NCI-H510A (cell line): ENCODE measurements around the gene FAM83E.
"Not testable (repeated sequence)": the region's sequence is repeated elsewhere in the genome, so short reads cannot be mapped to it uniquely, and the experiment has no call there.

Experiments
- DNase-seq: peaks from one replicate; lab custom pipeline; 2025; lab: John Stamatoyannopoulos, UW

FAM83E gene

GRCh38 chr19:48641850-48642249 lies 27.0 kb upstream of the FAM83E start:
- DNase-seq: no peak

DNA sequence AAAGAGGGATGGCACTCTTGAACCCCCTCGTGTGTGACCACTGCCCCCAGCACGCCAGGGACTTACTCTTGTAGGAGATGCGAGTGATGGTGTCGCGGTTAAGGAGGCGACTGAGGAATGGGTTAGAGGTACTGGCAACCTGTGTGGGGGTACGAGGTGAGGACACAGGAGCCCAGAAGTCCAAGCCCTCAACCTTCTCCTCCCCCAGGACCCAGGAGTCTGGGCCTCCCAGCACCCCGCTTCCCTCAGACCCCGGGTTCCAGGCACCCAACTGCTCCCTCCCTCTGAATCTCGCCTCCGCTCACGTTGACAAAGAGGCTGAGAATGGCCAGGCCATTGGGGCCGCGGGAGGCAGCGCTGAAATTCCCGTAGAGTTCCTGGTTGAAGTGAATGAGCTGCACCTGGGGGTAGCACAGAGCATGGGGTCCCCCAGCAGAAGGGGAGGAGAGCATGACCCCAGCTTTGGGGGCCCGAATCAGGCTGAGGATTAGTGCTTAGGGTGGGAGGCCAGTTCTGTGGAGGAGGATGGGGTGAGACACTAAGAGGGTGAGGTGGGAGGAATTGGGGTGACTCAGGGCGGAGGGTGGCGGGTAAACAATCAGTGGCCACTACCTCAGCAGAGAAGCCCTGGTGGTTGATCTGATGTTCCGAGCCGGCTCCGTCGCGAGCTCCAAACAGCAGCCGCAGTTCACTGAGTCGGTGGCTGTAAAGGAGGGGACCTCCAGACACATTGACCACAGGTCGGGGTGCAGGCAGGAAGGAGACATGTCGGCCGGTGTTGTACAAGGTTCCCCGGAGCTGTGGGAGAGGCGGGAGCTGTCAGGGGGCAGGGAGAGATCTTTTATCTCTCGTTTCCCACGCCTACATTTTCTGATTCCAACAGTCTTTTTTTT lies 24.9 kb upstream of the FAM83E start:
- no peak for DNase-seq

DNA sequence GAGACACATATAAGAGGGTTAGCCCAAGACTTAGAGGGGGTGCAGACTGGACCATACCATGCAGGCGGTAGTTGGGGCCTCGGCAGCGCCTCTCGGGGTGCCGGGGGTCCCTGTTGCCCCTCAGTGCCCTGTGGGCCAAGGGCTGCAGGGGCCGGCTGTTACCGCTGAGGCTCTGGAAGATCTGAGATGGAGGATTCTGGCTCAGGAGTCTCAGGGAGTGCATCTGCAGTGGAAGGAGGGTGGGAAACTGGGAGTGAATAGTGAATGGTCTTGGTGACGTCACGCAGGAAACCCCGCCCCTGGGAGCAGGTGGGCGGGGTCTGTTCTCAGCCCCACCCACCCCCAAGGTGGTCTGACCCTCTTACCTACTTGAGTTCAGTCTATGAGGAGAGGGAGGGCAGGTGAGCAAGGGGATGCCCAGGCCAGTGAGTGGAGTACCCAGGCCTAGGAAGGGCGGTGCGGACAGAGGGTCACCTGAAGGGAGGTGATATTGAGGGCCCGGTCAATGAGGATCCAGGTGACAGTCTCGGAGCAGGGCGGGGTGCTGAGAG lies 24.0 kb upstream of the FAM83E start:
- no peak for DNase-seq

DNA sequence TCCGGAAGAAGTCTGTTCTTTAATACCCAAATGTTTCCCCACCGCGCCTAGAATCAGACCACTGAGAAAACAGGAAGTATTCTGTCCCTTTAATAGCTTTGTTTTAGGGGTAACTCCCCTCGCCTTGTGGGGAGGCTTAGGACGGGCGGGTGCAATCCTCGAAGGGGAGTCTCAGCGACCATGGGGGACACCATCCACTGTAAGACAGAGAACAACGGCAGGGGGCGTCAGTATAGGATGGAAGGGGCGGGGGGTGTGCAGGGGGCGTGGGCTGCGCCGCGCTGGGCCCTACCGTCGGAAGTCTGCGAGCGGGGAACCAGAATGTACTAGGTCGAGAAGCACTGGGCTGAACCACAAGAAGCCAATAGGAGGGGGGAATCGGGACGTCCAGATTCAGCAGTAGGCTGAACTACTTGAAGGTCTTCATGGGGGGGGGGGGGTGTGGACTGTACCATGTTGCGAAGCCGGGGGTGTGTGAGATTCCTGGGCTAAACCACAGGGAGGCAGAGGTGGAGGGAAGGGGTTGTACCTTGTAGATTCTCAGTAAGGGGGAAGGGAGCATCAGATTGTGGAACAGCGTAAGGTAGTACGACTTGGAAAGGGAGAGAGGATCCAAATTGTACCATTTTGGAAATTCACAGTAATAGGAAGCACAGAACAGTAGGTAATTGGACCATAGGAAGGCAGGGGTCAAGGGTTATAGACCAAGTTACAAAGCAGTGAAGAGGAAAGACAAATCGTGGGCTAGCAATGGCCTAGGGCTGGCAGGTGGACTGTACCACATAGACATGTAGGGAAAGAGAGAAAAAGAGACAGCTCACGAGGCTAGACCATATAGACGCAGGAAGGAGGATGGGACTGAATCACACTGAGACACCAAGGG lies 23.3 kb upstream of the FAM83E start:
- peak; percentile 89 for DNase-seq

- peak; percentile 99 for DNase-seq
These were observed 22.6 kb upstream of the FAM83E start for GRCh38 chr19:48637449-48637947.

GRCh38 chr19:48636859-48637448 lies 22.1 kb upstream of the FAM83E start, which contains the start of gene DBP:
Gene DBP, minus strand, starts transcription at chr19:48637379. Its CDS starts 385 bp downstream, at chr19:48636994.
- DNase-seq: peak; percentile 46

GRCh38 chr19:48635966-48636858 lies 21.3 kb upstream of the FAM83E start:
- no peak for DNase-seq

DNA sequence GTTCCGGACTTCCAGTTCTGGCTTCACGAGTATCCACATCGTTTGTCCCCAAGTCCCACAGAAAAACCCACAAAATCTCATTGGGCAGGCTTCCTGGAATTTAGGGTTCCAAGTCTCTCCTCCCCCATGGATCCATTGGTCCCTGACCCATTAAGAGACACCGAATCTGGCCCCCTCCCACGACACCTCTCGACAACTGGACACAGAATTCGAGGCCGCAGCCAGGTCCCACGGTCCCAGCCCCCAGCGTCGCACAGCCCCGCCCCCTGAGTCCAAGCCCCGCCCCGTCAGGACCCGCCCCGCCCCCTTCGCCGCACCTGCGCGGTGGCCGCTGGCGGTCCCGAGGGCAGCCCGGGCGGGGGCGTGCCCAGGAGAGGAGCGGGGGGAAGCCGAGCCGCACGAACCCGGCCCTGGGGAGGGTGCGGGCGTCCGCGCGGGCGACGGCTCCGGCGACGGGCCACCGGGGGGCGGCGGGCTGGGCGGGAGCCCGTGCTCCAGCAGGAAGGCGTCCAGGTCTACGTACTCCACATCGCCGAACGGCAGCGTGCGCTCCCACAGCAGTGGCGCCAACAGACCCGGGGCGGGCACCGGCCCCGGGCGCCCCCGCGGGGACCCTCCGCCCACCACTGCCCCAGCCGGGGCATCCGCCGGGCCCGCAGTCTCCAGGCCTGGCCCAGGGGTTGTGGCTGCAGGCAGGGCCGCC lies 20.5 kb upstream of the FAM83E start:
- peak; percentile 65 for DNase-seq

DNA sequence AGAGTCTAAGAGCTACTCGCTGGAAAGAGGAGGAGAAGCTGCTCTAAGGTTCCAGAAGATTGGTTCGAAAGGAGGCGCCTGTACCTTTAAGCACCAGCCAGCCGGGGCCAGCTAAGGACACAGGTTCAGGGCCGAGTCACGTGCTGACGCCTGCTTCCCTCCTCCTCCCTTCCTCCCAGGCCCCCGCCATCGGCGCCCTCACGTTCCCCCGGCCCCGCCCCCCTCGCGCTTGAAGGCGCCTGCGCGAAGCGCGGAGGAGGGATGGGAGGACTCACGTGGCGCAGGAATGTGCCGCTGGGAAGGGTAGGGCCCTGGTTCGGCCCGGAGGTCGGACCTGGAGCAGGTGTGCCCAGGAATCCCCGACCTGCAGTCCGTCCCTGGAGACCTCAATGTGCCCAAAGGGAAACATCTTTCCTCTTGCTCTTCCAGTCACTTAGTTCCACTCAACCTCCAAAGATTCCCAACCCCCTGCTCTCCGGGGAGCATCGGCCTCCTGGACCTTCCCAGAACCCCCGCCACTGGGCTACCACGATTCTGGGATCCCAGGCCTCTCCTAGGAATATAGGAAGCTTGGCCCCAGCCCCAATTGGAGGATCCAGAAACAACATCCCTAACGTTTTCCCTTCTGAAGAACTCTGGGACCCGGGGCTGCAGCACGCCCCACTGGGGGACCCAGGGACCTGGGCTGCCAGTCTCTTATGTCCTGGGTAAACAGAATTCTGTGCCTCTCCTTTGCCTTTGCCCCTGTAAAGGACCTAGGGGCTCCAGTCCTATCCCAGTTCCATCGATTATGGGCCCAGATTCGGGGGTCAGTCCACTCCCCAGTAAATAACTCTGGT lies 19.8 kb upstream of the FAM83E start:
- DNase-seq: peak; percentile 98

GRCh38 chr19:48634036-48634342 lies 19.1 kb upstream of the FAM83E start:
- DNase-seq: no peak

DNA sequence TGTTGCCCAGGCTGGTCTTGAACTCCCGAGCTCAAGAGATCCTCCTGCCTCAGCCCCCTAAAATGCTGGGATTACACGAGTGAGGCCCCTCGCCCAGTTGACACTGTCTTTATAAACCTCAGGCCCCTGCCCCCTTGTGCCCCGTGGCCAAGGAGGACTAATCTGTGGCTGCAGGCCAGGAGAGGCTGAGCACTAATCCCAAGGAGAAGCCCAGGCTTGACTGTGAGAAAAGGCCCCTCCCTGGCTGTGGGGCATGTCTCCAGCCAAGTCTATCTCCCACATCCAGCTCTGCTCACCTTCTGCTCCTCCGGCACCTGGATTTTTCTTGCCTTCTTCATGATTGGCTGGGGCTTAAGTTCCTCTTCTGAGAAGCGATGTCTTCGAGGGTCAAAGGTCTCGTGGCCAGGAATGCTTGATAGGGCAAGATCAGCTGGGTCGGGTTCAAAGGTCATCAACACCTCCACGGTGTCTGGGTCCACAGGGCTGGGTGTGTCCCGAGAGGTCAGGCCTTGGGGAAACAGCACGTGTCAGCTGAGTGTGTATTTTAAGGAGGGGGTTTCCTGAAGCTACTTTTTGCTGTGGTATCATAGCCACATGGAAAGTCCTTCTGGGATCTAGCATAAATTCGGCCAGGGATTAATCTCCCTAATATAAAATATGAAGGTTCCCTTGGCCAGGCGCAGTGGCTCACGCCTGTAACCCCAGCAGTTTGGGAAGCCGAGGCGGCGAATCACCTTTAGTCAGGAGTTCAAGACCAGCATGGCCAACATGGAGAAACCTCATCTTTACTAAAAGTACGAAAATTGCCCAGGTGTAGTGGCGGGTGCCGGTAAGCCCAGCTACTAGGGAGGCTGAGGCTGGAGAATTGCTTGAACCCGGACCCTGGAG lies 18.5 kb upstream of the FAM83E start:
- DNase-seq: no peak

DNA sequence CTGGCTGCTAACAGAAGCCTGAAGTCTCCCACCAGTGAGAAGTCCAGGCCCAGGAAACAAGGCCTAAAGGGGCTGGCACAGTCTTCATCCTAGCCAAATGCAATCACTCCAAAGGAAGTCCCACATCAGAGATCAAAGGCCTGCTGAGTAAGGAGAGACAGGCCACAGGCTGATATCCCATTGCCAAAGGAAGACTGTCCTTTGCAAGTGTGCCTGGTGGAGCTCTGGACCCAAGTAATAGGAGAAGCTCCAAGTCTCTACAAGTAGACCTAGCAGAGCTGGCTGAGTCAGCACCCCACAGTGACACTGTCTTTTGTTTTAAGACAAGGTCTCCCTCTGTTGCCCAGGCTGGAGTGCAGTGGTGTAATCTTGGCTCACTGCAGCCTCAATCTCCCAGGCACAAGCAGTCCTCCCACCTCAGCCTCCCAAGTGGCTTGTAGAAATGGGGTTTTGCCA lies 17.8 kb upstream of the FAM83E start:
- no peak for DNase-seq

DNA sequence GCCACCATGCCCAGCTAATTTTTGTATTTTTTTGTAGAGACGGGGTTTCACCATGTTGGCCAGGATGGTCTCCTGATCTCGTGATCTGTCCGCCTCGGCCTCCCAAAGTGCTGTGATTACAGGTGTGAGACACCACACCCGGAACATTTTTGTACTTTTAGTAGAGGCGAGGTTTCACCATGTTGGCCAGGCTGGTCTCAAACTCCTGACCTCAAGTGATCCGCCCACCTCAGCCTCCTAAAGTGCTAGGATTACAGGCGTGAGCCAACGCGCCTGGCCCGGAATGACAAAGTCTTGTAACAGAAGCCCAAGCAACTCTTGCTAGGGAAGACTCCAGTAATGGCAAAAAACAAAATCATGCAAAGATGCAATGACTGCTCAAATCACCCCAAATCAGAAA lies 17.4 kb upstream of the FAM83E start:
- DNase-seq: not testable (repeated sequence)

- DNase-seq: no peak
These were observed 16.3 kb upstream of the FAM83E start for GRCh38 chr19:48631225-48631624.

DNA sequence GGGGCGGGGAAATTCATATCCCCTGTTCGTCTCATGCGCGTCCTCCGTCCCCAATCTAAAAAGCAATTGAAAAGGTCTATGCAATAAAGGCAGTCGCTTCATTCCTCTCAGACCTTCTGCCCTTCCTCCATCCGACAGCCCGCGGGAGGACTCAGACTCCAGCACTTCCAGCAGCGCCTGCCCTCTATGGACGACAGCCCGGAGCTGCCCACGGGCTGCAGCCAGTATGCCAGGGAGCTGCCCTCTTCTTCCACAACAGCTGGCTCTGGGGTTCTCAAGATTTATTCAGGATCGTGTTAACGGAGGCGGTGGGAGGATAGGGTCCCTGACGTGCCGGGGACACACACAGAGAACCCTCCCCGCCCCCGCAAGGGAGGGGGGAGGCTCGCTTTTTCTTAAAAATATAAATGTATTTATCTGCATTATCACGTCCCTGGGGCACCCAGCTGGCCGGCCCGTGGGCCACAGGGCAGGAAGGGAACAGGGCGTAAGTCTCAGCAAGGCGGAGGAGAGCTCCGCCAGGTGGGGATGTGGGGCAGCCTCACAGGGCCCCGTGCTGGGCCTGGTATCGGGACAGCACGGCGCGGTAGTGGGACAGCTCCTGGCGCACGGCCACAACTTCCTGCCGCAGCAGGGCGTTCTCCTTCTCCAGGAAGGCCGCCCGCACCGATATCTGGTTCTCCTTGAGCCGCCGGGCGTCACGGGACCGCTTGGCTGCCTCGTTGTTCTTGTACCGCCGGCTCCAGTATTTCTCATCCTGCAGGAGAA lies 15.6 kb upstream of the FAM83E start:
- DNase-seq: no peak

DNA sequence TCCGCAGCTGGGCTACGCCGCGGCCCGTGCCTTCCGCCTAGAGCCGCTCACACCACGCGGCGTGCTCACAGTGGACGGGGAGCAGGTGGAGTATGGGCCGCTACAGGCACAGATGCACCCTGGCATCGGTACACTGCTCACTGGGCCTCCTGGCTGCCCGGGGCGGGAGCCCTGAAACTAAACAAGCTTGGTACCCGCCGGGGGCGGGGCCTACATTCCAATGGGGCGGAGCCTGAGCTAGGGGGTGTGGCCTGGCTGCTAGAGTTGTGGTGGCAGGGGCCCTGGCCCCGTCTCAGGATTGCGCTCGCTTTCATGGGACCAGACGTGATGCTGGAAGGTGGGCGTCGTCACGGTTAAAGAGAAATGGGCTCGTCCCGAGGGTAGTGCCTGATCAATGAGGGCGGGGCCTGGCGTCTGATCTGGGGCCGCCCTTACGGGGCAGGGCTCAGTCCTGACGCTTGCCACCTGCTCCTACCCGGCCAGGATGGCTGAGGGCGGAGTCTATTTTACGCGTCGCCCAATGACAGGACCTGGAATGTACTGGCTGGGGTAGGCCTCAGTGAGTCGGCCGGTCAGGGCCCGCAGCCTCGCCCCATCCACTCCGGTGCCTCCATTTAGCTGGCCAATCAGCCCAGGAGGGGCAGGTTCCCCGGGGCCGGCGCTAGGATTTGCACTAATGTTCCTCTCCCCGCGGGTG lies 14.9 kb upstream of the FAM83E start:
- no peak for DNase-seq

DNA sequence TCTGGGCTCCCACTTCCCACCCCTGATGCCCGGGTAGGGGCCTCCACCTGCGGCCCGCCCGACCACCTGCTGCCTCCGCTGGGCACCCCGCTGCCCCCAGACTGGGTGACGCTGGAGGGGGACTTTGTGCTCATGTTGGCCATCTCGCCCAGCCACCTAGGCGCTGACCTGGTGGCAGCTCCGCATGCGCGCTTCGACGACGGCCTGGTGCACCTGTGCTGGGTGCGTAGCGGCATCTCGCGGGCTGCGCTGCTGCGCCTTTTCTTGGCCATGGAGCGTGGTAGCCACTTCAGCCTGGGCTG lies 14.4 kb upstream of the FAM83E start:
- DNase-seq: no peak
